SHP77 (cell line): ENCODE data around the gene MAPK12.
A peak's percentile ranks its signal among the peaks of the same experiment; 100 is the strongest.
"Not testable (repeated sequence)": the region's sequence is repeated elsewhere in the genome, so short reads cannot be mapped to it uniquely, and the experiment has no call there.

Experiments
- DNase-seq, 2 experiments: peaks; one replicate each; lab custom pipeline; 2025; lab: John Stamatoyannopoulos, UW

The MAPK12 gene

DNA sequence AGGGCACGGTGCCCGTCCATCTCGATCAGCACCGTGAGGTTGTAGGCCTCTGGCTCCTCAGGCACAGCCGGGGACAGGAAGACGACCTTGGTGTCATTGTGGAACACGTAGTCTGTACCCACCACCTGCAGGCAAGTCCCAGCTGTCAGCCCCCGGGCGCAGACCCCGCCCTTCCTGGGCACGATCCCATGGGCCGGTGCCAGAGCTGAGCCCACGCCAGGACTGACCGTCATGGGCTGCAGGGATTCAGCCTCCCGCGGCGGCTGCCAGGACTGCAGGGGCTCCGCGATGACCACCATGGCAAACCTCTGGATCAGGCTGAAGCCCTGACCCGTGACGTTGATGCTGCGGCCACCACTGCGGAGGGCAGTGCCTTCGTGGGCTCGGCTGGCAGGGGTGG, 20.5 kb upstream of the MAPK12 start:
- DNase-seq: no peak

GRCh38 chr22:50281384-50281760, 19.9 kb upstream of the MAPK12 start:
- DNase-seq: no peak

GRCh38 chr22:50280708-50281383, 19.4 kb upstream of the MAPK12 start:
- no peak for DNase-seq

- DNase-seq: no peak
Observed at GRCh38 chr22:50280022-50280707, 18.7 kb upstream of the MAPK12 start.

DNA sequence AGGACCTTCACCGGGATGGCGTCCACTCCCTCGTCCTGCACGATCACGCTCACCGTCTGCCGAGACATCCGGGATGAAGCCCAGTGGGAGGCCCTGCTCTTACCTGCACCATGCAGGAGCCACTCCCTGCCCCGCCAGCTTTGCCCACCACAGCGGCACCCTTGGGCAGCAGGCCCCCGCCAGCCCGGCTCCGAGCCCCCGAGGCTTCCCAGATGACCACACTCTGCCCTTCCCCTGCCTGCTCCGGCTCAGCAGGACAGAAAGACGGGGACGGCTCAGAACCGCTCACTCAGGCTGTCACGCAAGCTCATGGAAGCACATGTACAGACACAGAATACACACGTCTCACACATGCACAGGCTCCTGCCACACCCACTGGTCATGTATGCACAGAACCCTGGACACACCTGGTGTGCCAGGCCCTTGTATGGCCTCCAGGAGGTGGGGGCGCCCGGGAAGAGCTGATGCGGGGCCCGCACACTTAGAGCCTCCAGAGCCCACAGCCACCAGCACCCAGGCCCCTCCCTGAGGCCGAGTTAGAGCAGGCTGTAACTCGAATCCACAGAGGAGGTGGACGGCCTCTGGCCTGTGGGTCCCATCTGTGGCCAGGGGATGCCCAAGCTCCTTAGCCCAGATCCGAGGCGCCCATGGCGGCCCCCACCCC, 17.6 kb upstream of the MAPK12 start:
- DNase-seq: no peak

DNA sequence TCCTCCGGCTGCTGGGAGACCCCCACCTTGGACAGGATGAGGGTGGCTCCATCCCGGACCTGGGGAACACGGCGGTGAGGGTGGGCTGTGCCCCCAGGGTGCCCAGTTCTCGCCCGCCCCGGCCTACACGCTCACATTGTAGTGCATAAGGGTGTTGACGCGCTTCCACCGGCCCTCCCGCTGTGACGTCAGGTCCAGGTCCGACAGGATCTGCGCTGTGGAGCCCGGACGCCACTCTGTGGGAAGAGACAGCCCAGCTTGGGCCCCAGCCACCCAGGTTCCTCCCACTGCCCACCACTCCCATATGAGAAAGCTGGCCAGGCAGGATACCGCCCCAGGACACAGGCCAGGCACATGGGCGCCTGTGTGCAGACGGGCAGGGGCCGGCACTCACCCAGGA, 17.0 kb upstream of the MAPK12 start:
- no peak for DNase-seq

DNA sequence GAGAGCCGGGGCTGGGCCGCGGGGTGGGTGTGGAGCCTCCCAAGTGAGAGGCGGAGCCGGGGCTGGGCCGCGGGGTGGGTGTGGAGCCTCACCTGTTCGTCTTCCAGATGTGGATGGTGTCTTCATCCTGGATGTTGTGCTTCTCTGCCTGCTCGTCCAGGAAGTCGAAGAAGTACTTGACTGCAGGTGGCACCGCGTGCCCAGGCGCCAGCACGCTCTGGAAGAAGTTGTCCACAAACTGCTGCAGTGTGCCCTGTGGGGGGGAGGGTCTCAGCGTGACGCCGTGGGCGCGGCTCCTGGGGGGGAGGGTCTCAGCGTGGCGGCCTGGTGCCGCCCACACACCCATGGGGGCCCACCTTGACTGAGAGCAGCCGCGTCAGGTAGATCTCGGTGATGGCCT, 16.3 kb upstream of the MAPK12 start:
- no peak for DNase-seq

DNA sequence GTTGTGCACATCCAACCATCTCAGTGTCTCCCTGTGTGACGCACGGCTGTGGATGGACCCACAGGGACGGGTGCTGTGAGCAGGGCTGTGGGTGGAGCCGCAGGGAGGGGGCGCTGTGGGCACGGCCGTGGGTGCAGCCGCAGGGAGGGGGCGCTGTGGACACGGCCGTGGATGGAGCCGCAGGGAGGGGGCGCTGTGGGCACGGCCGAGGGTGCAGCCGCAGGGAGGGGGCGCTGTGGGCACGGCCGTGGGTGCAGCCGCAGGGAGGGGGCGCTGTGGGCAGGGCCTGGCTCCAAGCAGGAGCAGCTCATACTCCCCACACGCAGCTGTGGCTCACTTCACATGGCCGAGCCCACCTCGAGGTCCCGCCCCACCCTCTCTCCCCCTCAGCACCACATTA, 14.7 kb upstream of the MAPK12 start:
- DNase-seq: peak in 1 of 2 experiments; percentile 27

DNA sequence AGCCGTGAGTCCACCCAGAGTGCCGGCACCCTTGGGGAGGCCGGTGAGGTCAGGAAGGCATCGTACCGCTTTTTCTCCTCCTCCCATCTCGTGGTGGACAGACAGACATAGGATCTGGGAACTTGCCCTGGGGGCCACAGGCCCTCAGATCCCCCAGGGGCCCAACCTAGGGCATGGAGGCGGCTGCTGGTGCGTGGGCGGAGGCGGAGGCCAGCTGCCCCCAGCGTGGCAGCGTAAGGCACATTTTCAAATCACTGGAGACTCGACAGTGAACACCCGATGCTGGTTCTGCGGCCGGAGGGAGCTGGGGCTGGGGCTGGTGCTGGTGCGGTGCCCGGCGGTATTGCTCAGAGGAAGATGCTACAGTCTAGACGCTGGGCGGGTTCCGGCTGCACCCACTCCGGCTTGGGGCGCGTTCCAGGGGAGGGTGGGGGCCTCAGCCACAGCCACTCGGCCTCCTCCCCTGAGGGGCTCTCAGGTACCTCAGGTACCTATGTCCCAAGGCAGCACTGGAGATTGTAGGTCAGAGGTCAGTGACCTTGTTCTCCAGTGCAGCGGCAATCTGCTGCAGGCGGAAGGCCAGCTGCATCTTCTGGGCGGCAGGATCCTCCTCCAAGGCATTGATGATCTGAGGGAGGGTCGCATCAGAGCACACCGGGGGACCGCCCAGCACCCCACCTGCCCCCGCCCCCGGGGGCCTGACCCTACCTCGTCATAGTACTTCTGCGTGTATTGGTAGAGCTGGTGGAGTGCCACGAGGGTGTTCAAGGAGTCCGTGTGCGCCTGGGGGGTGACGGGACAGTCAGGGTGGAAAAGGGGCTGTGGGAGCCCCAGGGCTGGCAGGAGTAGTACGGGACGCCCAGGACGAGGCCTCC, 13.9 kb upstream of the MAPK12 start:
- DNase-seq: no peak

GRCh38 chr22:50274771-50275170, 13.3 kb upstream of the MAPK12 start:
- DNase-seq: no peak

GRCh38 chr22:50274311-50274710, 12.8 kb upstream of the MAPK12 start:
- DNase-seq: peak; percentile 42 to 58

DNA sequence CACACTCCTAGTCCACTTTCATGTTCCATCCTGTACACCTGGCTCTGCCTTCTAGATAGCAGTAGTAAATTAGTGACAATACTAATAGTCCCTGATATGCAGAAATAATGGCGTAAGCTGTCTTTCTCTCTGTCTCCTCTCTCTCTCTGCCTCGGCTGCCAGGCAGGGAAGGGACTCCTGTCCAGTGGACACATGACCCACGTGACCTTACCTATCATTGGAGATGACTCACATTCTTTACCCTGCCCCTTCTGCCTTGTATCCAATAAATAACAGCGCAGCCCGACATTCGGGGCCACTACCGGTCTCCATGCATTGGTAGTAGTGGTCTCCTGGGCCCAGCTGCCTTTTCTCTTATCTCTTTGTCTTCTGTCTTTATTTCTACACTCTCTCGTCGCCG, 12.3 kb upstream of the MAPK12 start:
- not testable (repeated sequence) for DNase-seq

GRCh38 chr22:50273352-50273751, 11.9 kb upstream of the MAPK12 start:
- not testable (repeated sequence) for DNase-seq

DNA sequence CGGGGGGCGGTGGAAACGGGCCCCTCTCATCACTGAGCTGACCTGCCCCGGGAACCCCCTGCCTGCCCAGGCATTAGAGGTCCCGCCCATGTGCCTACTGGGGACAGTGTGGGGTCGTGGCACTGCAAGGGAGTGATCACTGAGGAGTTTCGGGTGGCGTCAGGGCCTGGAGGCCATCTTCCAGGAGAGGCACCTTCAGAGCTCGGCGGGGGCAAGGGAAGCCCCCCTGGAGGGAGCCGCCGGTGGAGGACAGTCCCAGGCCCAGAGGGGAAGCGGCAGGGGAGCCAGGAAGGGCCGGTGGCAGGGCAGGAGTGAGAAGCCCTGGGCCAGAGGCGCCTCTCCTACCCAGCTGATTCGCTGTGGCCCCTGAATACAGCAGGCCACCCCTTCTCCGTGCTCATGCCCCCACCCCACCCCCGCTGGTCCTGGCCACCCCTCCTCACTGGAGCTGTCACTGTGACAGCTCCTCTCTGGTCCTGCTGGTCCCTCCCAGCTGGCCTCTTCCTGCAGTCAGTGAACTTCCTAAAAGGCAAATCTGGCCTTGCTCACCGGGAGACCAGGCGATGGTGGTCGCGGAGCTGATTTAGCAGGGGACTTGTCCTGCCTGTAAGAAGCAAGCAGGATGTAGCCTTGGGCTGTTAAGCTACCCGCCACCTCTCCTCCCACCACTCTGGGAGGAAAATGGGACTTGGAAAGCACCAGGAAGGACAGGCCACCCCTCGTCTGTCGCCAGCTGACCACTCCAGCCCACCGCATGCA, 10.7 kb upstream of the MAPK12 start:
- DNase-seq: peak in 1 of 2 experiments; percentile 7

DNA sequence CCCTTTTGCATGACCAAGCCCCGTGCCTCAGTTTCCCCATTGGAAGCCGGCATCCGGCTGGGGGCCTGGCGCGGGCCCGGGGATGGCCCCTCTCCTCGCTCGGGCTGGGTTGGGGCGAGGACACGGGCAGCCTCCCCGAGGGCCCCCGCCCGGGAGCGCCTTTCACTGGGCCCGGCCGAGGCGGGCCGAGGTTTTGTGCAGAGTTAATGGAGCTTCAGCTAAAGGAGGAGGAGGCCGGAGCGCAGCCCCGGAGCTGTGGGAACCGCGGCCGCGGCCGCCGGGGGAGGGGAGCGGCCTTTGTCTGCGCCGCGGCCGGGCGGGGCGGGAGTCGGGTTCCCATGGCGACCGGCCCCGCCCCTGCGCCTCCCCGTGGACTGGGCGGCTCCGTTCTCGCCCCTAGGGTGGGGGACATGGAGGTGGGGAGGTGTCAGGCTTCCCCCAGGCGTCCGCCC, 10.1 kb upstream of the MAPK12 start:
- peak; percentile 44 to 75 for DNase-seq

- DNase-seq: peak in 1 of 2 experiments; percentile 51
Observed at GRCh38 chr22:50270666-50271394, 9.3 kb upstream of the MAPK12 start.

GRCh38 chr22:50269970-50270665, 8.6 kb upstream of the MAPK12 start, which contains the start of gene MAPK11:
TSS of gene MAPK11 (minus strand) at chr22:50270380. CDS start at chr22:50270292, 88 bp downstream.
- peak; percentile 52 to 66 for DNase-seq

DNA sequence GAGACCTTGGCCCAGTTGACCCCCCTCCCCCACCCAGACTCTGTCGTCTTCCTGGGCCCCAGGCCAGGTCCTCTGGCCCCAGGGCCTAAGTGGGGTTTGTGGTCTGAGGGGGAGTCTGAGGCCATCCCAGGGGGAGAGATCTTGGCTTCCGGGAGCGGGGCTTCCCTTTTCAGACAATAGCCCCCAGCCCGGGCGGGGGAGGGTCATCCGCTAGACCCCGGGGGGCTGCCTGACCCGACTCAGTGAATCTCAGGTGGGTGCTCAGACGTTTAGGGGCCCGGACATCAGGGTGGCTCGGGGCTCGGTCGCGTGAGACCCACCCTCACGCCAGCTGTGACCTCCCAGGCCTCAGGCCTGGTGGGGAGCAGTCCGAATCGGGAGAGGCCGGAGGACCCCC, 8.1 kb upstream of the MAPK12 start:
- peak in 1 of 2 experiments; percentile 15 for DNase-seq

GRCh38 chr22:50268655-50269113, 7.2 kb upstream of the MAPK12 start:
- DNase-seq: peak in 1 of 2 experiments; percentile 25
